Measurements from ENCODE around the gene POGZ.

DNA sequence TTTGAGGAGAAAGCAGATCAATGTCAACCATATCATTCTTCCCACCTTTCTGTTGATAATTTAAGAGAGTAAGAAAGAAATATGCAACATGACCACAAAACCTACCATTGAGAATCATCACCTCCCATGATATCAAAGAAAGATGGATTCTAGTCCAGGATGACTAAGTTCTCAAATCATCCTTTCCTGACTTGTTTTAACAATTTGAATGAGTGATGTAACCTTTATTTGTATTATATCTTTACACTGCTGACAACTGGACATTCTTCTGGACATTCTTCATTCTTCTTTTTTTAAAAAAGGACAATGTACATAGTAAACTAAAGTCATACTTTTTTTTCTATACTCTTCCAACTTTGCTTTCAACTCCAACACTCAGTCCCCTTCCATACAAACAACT lies 50.4 kb downstream of the POGZ start:
- TF ChIP-seq CBX3 (IDR thresholded peaks at IDR 0.05; ENCODE audit: low read depth) = no peak
- TF ChIP-seq, protein P1, sequence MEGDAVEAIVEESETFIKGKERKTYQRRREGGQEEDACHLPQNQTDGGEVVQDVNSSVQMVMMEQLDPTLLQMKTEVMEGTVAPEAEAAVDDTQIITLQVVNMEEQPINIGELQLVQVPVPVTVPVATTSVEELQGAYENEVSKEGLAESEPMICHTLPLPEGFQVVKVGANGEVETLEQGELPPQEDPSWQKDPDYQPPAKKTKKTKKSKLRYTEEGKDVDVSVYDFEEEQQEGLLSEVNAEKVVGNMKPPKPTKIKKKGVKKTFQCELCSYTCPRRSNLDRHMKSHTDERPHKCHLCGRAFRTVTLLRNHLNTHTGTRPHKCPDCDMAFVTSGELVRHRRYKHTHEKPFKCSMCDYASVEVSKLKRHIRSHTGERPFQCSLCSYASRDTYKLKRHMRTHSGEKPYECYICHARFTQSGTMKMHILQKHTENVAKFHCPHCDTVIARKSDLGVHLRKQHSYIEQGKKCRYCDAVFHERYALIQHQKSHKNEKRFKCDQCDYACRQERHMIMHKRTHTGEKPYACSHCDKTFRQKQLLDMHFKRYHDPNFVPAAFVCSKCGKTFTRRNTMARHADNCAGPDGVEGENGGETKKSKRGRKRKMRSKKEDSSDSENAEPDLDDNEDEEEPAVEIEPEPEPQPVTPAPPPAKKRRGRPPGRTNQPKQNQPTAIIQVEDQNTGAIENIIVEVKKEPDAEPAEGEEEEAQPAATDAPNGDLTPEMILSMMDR (IDR thresholded peaks at IDR 0.05 in 2 of 3, conservative IDR thresholded peaks at IDR 0.05 in 1 of 3; ENCODE audit: borderline replicate concordance in 1 of 3, insufficient read depth in 1 of 3, low read depth in 2 of 3, low read length in 2 of 3) = no peak
- no peak for TF ChIP-seq POLR2AphosphoS5 (IDR thresholded peaks at IDR 0.05; ENCODE audit: low read depth, low read length)
- TF ChIP-seq YY1 (IDR thresholded peaks at IDR 0.05; ENCODE audit: extremely low read depth, insufficient replicate concordance, low read depth, low read length) = no peak
- TF ChIP-seq, protein P2, sequence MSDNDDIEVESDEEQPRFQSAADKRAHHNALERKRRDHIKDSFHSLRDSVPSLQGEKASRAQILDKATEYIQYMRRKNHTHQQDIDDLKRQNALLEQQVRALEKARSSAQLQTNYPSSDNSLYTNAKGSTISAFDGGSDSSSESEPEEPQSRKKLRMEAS (IDR thresholded peaks at IDR 0.05) = no peak
- no peak for TF ChIP-seq POLR2A (IDR thresholded peaks at IDR 0.05; ENCODE audit: borderline replicate concordance, extremely low read depth, insufficient read depth, insufficient read length)
- no peak for TF ChIP-seq TCF7L2 (IDR thresholded peaks at IDR 0.05; ENCODE audit: borderline replicate concordance, extremely low read depth, insufficient read depth, insufficient read length)
- no peak for TF ChIP-seq JUND (IDR thresholded peaks at IDR 0.05)
- TF ChIP-seq ZFX (IDR thresholded peaks at IDR 0.05) = no peak
- no peak for TF ChIP-seq ZNF274 (IDR thresholded peaks at IDR 0.05; ENCODE audit: low read depth, low read length)

Data from HCT116 (cell line).